GM12892 (cell line): ENCODE measurements around the gene POLR3B.

Experiments used
- POLR2A ChIP-seq: IDR thresholded peaks from 2 replicates; pipeline ENCODE4 v1.6.1; 2011; ENCODE audit warnings: low read depth, low read length, control low read depth
- POLR2AphosphoS5 ChIP-seq: IDR thresholded peaks from 2 replicates; pipeline ENCODE4 v1.6.1; 2011; ENCODE audit warnings: low read depth, low read length, control low read depth

GRCh38 chr12:106495354-106495965, 137.9 kb downstream of the POLR3B start:
- TF ChIP-seq POLR2A (no peak), POLR2AphosphoS5 (no peak)
